ENCODE data around the gene B9D1.

B9D1 gene

GRCh38 chr17:19388791-19389785 is 26.6 kb upstream of the B9D1 start:
- no peak for DNase-seq

GRCh38 chr17:19387921-19388521 is 25.5 kb upstream of the B9D1 start:
- DNase-seq: peak; percentile 71

- peak; percentile 72 for DNase-seq
Observed at GRCh38 chr17:19386974-19387920, 24.7 kb upstream of the B9D1 start, which contains the start of gene MFAP4. Gene MFAP4 (minus strand): TSS chr17:19387190. CDS start chr17:19387155, 35 bp downstream.

GRCh38 chr17:19386051-19386929 is 23.8 kb upstream of the B9D1 start:
- peak; percentile 95 for DNase-seq

DNA sequence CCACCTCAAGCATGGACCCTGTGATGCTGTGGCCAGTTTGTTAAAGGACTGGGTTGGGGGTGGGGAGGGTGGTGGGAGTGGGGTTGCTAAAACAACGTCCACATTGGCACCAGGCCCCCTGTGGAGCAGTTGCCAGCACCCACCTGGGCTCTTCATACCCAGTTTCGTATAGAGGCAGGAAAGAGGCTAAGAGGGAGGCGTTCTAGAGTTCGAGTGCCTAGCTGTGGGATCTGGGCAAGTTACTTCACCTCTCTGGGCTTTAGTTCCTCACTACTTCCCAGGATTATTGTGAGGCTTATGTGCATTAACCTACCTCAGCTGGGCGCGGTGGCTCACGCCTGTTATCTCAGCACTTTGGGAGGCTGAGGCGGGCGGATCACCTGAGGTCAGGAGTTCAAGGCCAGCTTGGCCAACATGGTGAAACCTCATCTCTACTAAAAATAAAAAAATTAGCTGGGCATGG is 23.0 kb upstream of the B9D1 start:
- no peak for DNase-seq

GRCh38 chr17:19384723-19385391 is 22.3 kb upstream of the B9D1 start:
- DNase-seq: peak; percentile 93

GRCh38 chr17:19383681-19384470 is 21.4 kb upstream of the B9D1 start:
- no peak for DNase-seq

- DNase-seq: no peak
Observed at GRCh38 chr17:19382531-19383444, 20.3 kb upstream of the B9D1 start.

GRCh38 chr17:19381741-19382444 is 19.4 kb upstream of the B9D1 start:
- no peak for DNase-seq

DNA sequence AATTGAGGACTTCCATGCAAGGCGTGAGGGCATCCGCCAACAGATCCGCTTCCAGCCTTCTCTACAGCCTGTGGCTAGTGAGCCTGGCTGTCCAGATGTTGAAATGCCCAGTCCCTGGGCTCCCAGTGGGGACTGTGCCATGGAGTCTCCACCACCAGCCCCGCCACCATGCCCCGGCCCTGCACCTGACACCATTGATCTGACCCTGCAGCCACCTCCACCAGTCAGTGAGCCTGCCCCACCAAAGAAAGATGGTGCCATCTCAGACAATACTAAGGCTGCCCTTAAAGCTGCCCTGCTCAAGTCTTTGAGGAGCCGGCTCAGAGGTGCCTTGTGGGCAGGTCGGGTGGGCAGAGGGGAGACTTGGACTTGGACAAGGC is 18.8 kb upstream of the B9D1 start:
- DNase-seq: no peak

DNA sequence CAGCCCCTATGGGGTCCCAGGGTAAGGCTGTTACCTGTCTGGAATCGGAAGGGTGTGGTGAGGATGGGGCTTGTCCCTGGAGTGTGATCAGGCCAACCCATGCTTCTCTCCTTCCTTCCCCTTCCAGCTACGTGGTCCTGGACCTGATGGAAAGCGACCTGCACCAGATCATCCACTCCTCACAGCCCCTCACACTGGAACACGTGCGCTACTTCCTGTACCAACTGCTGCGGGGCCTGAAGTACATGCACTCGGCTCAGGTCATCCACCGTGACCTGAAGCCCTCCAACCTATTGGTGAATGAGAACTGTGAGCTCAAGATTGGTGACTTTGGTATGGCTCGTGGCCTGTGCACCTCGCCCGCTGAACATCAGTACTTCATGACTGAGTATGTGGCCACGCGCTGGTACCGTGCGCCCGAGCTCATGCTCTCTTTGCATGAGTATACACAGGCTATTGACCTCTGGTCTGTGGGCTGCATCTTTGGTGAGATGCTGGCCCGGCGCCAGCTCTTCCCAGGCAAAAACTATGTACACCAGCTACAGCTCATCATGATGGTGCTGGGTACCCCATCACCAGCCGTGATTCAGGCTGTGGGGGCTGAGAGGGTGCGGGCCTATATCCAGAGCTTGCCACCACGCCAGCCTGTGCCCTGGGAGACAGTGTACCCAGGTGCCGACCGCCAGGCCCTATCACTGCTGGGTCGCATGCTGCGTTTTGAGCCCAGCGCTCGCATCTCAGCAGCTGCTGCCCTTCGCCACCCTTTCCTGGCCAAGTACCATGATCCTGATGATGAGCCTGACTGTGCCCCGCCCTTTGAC is 18.2 kb upstream of the B9D1 start:
- no peak for DNase-seq

DNA sequence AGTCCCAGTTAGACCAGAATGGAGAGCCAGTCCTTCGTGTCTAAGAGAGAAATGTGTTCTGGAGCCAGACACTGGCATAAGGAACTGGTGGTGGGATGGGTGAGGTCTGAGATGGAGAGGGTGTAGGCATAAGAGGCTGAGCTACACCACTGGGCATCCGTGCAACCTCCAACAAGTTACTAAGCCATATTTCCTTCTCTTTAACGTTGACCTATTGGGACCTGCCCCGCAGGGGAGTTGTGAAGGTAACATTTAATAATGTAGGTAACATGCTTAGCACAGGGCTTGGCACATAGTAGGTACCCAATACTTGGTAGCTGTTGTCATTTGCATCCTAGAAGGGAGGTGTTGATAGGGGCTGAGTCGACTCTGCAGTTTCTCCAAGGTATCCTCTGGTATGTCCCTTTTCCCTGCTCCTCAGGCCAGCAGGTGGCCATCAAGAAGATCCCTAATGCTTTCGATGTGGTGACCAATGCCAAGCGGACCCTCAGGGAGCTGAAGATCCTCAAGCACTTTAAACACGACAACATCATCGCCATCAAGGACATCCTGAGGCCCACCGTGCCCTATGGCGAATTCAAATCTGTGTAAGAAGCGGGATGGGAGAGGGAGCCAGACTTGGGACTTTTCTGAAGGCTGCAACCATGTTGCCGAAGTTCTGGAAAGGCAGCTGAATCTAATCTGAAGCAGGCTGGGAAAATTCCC is 17.0 kb upstream of the B9D1 start:
- DNase-seq: no peak

GRCh38 chr17:19378416-19379360 is 16.2 kb upstream of the B9D1 start, which contains the start of gene MAPK7:
Gene MAPK7 (plus strand): TSS chr17:19378498. CDS start chr17:19378901, 403 bp downstream.
- no peak for DNase-seq

GRCh38 chr17:19377602-19378415 is 15.3 kb upstream of the B9D1 start:
- DNase-seq: peak; percentile 99

DNA sequence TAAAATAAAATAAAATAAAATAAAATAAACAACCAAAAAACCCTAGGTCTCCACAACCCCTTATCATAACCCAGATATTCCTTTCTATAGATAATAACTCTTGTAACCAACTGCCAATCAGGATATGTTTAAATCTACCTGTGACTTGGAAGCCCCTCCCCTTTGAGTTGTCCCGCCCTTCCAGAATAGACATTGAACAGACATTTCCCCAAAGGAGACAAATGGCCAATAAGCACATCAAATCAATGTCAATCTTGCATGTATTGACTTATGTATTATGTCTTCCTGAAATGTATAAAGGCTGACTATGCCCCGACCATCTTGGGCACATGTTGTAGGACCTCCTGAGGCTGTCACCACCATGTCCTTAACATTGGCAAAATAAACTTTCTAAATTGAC is 14.3 kb upstream of the B9D1 start:
- DNase-seq: no peak
